Activated T-cell treated with anti-CD3 and anti-CD28 coated beads, Interleukin-2, amount 50 U/mL, for 1 hour (primary cell): ENCODE results near the gene CTIF.

Source experiments
- DNase-seq: peaks from one replicate; pipeline ENCODE4 v3.0.0-alpha.2; 2020

Gene CTIF

DNA sequence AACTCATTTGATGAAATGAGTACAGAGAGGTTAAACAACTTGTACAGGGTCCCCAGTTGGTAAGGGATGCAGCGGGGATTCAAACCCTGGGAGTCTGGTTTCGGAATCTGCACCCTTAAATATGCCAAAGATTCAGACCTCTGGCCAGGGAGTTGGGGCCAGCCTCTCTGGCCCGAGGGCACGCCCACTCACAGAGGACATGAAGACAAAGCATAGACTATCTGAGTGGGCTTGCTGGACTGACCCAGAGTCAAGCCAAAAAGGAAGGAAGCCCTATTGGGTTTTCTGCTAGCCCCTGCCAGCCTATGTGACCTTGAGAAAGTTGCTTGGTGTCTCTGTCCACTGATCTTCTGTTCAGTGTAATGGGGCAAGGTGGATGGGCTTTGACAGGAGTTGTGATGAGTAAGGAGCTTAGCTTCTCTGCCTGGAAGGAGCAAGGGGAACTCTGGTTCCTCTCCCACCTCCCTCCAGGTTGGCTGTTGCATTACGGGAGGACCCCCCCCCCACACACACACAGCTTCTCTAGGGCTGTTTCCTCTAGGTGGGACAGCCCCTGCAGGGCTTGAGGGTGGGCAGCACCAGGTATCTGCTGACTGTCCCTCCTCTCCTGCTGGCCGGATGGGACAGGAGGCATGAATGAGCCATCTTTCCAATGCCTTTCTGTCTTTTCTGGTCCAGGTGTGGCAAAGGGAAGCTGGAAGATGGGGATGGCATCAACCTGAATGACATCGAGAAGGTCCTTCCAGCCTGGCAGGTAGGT lies 131.3 kb downstream of the CTIF start:
- DNase-seq: no peak

DNA sequence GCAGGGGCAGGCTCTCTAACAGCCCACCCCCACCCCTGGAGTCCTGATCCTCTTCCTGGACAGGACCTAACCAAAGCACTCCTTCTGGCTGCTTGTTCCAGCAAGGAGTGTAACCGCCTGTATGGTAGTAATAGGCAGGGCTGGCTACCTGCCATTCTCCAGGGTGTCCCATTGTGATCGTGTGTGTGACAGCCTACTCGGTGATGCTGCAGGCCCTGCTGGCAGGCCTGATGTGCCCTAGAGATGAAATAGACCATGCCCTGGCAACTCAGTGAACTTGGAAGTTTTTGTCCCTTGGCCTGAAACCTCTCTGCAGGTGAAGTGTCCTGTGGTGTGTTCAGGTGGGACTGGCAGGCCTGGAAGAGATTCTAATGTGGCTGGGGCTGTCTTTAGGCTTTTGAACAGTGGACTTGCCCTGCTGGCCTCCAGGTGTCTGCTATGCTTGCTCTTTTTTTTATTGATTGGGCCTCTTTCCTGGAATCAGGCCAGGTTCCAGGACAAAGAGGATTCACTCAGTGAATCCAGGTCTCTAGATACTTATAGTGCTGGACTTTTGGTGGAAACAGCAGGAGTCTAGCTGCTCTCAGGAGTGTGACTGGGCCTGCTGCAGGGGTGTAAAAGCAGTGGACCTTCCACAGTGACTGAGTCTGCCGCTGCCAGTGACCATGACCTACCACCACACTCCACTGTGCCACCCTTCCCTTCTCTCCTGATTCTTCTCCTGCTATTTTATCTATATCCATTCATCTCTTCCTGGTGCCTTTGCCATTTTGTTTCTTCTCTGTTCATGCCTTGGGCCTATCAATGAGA lies 132.1 kb downstream of the CTIF start:
- DNase-seq: no peak

DNA sequence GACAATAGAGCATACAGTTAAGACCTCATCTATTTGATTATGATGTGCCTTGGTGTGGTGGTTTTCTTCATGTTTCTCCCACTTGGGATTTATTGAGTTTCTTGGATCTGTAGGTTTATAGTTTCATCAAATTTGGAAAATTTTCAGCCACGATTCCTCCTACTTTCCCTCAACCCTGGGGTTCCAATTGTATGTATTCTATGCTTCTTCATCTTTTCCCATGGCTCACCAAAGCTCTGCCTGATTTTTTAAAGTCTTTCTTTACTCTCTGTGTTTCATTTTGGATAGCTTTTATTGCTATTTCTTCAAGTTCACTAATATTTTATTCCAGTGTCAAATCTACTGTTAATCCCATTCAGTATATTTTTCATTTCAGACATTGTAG lies 132.7 kb downstream of the CTIF start:
- DNase-seq: no peak

DNA sequence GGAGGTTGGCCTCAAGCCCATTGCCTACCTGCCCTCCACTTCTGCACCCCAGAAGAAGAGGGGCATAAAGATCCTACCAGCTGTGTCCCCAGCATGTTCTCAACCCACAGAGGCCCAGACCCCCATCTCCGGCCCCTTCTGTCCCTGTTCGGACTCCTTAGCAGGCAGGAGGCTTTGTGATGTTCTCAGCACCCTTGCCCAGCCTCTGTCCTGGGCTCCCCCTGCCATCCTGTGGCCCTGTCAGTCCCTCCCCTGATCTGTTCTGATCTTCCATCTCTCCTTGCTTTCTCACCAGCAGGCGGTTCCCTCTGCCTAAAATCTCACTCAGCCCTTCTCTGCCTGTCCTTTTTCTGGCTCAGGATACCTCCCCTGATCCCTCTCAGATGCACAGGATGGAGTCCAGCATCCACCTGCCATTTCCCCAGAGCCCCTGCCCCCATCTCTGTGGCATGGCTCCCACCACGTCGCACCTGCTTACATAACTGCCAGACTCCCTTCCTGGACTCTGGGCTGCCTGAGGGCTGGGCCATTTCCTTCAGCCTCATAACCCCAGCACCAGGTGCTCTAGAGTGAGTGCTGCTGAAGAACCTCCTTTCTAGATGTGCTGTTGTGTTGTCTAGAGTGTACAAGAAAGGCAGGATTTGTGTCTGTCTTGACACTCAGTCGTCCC lies 134.0 kb downstream of the CTIF start:
- DNase-seq: no peak

DNA sequence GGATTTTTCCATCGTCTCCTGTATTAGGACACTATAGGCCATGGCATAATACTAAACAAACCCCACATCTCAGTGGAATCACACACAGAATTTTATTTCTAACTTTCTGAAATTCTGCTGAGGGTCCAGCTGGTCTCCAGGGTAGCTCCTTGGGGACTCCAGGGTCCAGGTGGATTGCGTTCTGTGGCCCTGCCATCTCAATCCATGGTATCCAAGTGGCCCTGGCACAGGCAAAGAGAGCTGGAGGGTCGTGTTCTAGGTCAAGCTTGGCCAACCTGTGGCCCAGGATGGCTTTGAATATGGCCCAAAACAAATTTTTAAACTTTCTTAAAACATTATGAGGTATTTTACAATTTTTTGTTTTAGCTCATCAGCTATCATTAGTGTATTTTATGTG lies 134.6 kb downstream of the CTIF start:
- DNase-seq: no peak

DNA sequence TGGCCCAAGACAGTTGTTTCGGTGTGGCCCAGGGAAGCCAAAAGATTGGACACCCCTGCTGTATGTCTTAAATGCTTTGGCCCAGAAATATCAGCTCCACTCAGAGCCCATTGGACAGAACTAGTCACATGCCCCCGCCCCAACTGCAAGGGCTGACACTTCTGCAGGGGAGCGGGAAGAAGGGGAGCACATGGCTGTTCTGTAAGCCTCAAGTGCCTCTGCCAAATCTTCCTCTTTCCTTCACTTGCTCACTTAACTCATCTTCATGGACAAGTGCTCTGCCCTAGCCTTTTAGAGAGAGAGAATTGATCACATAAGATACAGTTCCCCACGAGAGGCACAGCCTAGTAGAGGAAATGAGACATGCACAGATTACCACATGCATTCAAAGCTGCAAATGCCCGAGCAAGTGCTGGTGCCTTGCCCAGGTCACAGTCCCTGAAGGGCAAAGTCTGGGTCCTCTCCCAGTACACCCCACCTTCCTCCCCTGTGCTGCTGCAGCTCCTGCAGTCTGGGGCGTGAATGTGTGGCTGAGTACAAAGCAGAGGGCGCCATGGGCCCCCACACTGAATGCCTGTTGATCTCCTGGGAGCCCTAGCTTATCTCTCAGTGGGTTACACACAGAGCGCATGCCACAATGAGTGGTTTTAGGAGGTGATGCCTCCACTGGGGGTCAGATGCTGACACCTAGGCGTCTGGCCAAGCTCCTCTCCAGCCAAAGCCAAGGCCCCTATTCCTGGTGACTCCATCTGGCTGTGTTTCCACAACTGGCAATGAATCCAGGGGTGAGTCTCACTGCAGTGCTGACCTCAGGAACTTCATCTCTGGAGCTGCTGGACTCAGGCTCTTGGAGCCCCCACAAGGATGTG lies 135.3 kb downstream of the CTIF start:
- DNase-seq: no peak

DNA sequence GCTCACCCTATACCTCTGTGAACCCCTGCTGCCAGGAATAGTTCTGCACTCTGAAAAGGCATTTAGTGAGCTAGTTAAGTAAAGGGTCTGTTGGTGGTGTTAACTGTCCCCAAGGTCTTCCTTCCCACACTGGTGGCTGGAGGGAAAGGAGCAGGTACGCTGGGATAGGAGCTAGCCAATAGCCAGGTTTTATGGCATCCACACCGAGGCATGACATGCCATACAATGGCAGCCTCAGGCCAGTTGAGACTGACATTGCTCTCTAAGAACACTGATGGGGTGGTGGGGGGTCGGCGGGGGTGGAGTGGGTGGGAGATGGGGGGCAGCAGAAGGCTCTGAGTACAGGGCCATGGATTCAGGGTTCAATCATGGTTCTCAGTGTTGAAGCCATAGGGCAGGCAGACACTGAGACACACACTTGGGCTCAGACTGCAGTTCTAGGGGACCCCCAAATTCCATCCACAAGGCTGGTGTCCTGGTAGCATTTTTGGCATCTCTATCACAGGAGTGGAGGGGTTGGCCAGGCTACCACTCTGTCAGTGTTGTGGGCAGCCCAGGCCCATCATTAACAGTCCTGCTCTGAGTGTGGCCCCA lies 136.0 kb downstream of the CTIF start:
- DNase-seq: no peak

DNA sequence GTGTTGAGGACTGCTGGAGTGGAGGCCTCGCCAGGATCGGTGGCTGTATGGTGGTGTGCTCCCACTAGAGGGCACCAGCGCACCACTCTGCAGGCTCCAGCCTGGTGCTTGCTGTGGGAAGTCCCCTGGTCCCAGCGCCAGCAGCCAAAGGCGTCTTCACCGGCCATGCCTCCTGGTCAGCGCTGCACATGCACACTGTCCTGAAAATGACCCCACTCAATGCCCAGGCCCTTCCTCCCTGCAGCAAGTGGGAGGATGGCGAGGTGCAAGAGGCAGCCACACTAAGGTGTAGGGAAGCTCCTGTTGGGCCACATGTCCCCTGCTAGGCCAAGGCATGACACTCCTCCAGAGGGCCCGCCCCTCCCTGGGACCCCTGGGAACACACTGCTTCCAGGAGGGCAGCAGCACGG lies 136.5 kb downstream of the CTIF start:
- peak; percentile 84 for DNase-seq

DNA sequence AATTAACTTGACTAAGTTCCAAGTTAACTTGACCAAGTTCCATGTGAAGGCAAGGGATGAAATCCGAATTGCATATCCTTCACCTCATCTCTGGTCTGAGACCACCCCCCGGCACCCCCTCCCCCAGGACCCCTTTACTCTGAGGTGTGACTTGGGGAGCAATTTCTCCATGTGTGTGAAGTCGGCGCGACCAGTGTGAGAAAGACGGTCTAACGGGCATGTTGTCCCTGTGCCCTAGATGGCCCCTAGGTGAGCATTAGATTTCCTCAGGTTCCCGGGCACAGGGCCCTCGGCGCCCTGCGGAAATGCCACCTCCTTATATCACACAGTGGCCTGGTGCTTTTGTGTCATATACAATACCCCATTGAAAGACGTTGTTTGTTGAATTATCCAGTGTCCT lies 137.1 kb downstream of the CTIF start:
- DNase-seq: no peak

DNA sequence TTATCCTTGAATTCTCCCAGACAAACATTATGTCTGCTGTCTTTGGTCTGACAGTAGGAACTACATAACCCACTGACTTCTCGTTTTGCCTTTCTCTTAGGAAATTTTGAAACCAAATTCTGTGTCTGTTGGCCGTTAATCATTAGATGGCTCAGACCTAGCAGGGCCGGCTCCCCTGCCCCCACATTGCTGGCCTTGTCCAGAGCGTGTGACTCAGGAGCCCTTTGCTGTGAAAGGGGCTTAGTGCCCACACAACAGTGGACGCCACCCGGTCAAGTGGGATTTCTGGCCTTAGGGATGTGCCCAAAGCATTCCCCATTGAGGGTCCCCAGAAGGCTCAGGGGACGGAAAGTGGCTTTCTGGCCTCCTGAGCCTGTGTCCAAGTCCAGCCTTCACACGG lies 137.5 kb downstream of the CTIF start:
- no peak for DNase-seq

DNA sequence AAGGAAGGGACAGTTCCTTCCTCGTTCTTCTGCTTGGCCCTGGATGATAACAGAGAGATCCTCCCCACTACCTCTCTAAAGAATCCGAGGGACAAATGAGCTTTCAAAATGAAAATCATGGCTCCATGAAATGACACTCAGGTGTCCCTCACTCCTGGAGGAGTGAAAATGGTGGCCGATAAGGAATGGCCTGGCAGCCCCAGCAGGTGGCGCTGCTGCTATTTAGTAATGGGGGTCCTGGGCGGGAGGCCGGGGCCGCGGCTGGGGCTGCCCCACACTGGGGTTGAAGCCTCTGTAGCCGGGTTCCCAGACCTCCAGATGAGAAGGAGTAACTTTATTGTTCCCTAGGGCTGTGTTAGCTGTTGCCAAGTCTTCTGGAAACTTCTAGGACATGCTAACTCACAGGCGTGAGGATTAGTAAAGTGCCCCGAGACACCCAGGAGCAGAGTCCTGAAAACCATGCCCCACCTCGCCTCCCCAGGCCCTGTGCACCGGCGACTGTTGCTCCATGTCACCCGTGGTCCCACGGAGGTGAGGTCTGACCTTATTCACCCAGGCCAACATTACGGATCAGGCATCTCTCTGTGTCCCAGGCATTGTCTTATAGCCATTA lies 138.0 kb downstream of the CTIF start:
- DNase-seq: peak; percentile 70

DNA sequence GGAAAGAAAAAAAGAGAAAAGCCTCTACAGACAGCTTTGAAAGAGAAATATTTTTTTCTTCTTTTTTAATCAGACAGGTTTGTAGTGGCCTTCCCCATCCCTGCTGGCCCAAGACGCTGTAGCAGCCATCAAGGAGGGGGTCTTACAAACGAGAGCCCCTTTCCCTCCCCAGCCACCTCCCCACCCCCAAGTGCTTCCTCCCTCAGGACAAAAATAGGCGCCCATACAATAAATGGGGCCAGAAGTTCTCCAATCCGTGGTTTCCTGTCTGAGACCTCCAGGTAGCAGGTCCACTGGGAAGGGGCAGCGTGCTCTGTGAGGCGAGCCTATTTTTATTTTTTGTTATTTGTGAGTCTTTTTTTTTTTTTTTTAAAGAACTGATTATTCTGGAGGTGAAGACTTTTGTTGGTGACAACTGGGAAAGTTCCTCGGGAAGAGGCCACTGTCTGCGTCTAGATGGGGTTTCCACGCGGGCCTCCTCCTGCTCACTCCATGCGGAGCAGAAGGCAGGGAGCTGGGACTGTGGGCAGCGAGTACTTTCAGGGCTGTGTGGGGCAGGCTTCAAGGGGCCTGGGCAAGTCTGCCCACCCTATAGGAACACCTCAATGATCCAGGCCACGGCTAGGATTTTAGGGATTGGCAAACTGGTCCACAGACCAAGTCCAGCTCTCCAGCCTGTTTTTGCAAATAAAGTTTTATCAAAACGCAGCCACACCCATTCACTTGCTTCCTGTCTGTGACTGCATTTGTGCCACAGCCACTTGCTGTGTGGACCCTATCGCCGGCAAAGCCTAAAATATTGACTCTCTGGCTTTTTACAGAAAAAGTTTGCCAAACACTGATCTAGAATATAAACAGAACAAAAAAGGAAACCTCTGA lies 139.6 kb downstream of the CTIF start:
- no peak for DNase-seq

DNA sequence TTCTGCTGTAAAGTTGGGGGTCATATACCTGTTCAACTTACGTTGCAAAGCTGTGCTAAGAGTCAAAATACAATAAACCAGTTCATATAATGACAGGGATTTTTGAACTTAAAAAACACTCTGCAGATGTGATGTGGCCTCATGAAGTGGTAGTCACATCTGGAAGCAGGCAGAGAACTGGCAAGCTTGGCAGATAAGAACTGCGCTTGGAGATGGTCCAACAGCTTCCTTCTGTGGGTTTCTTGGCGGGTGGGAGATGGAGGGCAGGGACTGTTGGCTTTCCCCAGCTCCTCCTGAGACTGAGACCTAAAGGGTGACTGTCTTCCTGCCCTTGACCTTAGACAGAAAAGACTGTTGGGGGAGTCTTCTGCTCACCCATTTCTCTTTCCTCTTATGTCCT lies 140.4 kb downstream of the CTIF start:
- DNase-seq: no peak

DNA sequence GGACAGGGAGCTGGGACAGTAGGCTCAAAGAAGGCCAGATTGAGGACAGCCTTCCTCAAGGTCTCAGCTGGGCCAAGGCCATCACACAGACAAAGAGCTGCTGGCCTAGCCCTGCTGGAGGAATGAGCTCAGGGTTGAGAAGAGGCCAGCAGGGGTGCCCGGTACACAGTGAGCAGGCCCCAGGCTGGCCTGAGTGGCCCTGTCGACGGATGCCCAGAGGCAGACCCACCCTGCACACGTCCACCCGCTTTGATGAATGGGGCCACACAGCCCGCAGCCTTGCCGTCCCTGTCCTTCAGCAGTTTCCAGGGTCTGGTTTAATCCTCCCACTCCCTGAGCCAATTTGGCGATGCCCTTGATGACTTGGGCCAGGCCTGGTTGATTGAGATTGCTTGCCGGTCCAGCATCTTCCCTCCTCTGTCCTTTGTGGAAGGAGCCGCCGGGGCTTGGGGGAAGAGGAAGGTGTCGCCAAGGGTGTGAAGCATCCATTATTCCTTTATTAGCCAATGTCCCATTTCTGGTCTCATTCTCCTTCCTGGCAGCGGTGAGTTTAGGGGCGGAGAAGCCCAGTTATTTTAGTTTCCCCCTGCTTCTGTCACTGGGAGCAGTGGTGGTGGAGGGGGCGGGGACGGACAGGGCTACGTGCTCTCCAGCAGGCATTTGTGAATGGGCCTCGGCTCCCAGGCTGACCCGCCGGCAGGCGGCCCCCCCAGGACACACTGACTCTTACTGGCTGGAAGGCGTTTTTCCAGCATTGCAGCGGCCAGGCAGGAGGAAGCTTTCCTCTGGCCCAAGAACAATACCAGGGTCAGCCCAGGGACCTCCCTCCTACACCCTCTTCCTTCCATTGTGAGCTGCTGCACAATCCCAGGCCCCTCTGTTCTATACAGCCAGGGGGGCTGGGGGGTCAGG lies 141.8 kb downstream of the CTIF start:
- no peak for DNase-seq

DNA sequence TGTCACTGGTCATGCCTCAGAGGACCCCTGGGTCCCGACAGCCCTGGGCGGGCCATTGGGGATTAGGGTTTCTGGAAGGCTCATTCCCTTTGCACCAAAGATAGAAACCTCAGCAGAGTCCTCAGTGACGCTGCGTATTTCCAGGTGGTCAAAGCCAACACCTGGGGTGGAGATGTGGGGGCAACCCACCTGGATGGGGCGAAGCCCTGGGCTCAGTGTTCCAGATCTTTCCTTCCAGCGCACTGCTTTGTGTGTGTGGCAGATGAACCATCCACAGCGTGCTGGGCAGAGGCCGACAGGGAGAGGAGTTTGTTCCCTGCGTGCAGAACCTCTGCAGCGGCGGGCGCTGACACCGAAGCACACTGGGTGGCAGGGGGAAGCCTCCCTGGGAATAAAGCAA lies 143.9 kb downstream of the CTIF start:
- no peak for DNase-seq

DNA sequence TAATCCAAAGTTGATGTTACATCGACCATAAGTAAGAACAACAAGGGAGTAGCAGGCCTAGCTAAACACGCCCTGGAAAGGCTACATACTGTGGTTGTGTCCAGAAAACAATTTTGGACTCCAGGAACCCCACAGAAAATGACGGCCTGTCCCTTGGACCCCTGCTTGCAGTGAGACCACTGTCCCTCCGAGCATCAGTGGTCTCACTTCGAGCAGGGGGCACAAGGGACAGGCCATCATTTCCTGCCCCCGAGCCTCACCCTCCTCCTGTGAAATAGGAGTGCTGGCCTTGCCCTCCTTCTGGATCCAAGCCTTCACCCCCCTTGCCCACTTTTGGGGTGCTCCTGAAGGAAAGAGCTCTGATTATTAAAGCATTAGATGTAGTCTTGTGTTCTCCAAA lies 144.4 kb downstream of the CTIF start:
- DNase-seq: no peak

DNA sequence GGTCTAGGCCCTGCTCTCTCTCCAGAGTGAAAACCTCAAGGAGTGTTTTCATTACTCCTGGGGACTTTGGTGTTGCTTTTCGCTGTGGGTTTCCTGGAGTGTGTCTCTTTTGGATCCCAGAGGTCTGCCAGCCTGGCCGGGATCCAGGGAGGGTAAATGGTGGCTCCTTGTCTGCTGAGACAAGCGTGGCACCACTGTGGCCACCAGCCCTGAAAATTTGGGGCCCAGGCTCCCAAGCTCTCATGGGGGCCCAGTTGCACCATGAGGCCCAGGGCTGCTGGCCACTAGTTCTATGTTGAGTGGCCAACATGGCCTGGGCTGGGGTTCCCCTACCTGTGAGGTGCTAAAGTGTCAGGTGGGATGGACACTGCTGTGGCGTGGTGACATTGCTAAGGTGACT lies 144.8 kb downstream of the CTIF start:
- no peak for DNase-seq

DNA sequence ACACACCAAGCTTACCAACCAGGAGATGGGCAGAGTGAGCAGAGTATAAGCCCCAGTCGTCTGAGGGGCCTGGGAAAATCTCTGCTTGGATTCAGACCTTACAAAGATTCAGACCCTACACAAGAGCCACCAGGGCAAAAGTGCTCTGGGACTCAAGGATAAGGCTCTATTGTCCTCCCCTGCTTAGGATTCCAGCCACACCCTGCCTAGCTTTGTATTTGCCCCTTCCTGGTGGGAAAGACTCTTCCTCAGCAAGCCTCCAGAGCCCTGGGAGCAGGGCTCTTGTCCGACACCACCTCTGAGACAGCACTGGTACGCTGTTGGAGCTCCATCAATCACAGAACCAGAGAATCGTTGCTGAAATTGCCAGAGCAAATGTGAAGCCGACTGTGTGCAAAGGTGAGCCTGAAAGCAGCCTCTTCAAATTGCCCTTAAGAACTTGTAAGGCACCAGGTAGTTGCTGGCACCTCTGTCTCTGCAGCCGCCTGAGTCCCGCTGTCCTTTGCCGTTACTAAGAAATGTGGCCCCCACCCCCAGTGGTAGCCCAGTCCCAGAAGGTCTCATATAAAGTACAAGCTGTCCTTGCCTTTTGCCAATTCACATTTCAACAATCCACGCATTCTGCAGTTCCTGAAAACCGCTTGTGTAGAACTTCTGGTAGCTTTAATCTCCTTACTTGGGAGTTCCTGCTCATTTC lies 148.7 kb downstream of the CTIF start:
- DNase-seq: no peak

DNA sequence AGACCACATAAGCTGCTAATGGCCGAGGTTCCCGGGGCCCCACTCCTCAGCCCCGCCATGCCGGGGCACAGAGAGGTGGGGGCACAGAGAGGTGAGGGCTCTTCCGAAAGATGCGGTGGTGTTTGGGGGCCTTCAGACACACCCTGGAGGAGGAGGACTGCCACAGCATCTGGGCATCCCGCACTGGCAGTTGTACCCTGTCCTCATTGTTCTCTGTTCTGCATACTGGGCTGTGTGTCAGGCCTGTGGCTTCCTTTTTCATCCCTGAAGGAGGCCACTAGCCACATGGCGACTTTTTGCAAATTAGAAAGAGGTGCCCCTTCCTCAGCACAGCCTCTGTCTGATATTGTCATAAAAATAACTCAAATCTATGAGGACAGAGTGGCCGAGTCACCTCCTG lies 150.1 kb downstream of the CTIF start:
- DNase-seq: no peak
